ENCODE results near the gene PALB2. TPM values are rescaled to one million over a fixed set of nuclear protein-coding genes. Genes with fewer than 3 reads are reported as not detected.

Gene PALB2
- total and polyA plus RNA-seq, 10 of the 15 experiments (the other 5 are each of a cell fraction or from before 2014, with no cell fraction given) = 9.2 to 24.6 (median 17.6) TPM

- POLR2A ChIA-PET = interaction anchor here (1.2 kb wide), 1 partner anchor 105 kb away, joined by 3 read pairs; no protein-coding TSS in a partner anchor
- CTCF ChIA-PET = interaction anchor here (1.1 to 1.9 kb wide), 4 partner anchors 14 to 407 kb away, joined by 3 to 10 read pairs (median 5); partner anchors contain the start of gene PLK1
- no peaks in the 10 kb centered on the region for H3K79me2 ChIP-seq (ENCODE audit: control insufficient read depth, insufficient read depth, low read length)
- H3K4me2 ChIP-seq (ENCODE audit: control insufficient read depth, insufficient read depth) = no peak overlapping the region
- TF ChIP-seq RUNX3 (IDR thresholded peaks at IDR 0.05; ENCODE audit: low read length) (peak; percentile 56), CEBPB (IDR thresholded peaks at IDR 0.05; ENCODE audit: borderline replicate concordance in 1 of 2, low read depth in 2 of 2, low read length in 2 of 2) (no peak), NFIC (IDR thresholded peaks at IDR 0.05; ENCODE audit: low read depth, low read length) (0 out of 2 replicates have a peak, but pooled peaks have one; percentile 25)
- H2AFZ ChIP-seq (ENCODE audit: control insufficient read depth, low read depth, low read length) = no peak overlapping the region
- H3K9ac ChIP-seq (ENCODE audit: control insufficient read depth, insufficient read depth, low read length) = no peak overlapping the region
- intact Hi-C loops (cut with micrococcal nuclease; ENCODE audit: unreplicated experiment) (no loop called here), in situ Hi-C loops (cut with MboI) (no loop called here)
- no peaks in the 10 kb centered on the region for H3K27me3 ChIP-seq (replicated peaks in 1 of 2; ENCODE audit: control insufficient read depth in 2 of 2, insufficient read depth in 2 of 2, low read length in 1 of 2)
- no peaks in the 10 kb centered on the region for H3K4me1 ChIP-seq (ENCODE audit: control insufficient read depth, insufficient read depth, low read length)
- 2% methylated on average over 2 of the region's 2 CpGs for WGBS (ENCODE audit: insufficient coverage, insufficient replicate concordance, low lambda C conversion rate, missing lambda C conversion rate)
- FAIRE-seq = no peak
- ATAC-seq = no peak
- H3K4me3 ChIP-seq = no peak overlapping the region
- H3K36me3 ChIP-seq (ENCODE audit: control insufficient read depth in 2 of 2, insufficient read depth in 2 of 2, low read length in 1 of 2) = peaks cover 16 to 43% of the 10 kb centered on the region in 2 experiments
- RAD21 ChIA-PET (ENCODE audit: unreplicated experiment) = no interaction called here
- no peaks in the 10 kb centered on the region for H3K9me3 ChIP-seq (replicated peaks; ENCODE audit: control insufficient read depth, insufficient read depth, low read length)
- SMC1A ChIA-PET (ENCODE audit: uncharacterized antibody, unreplicated experiment) = no interaction called here
- no peaks in the 10 kb centered on the region for H4K20me1 ChIP-seq (ENCODE audit: control insufficient read depth, insufficient read depth)
- no TSS peak for BruUV-seq (replicated peaks)
- DNase-seq (ENCODE audit: low read depth, low spot score) = no peak
- H3K27ac ChIP-seq (ENCODE audit: control insufficient read depth, insufficient read depth) = peak overlapping the region; percentile 8; the same call in 1 of the 2 replicates
Observed at GRCh38 chr16:23663918-23664317, 22.8 kb upstream of the PALB2 start.

- Histone ChIP-seq H3K36me3 (ENCODE audit: control insufficient read depth in 2 of 2, insufficient read depth in 2 of 2, low read length in 1 of 2) (peaks cover 0 to 11% of the 10 kb centered on the region in 2 experiments; a peak in 2 of 4 replicates), H4K20me1 (ENCODE audit: control insufficient read depth, insufficient read depth) (no peaks in the 10 kb centered on the region), H3K27ac (ENCODE audit: control insufficient read depth, insufficient read depth) (peak overlapping the region; percentile 81), H3K9me3 (replicated peaks; ENCODE audit: control insufficient read depth, insufficient read depth, low read length) (no peaks in the 10 kb centered on the region), H3K4me3 (peak overlapping the region; percentile 40; the same call in 1 of the 2 replicates), H3K79me2 (ENCODE audit: control insufficient read depth, insufficient read depth, low read length) (peaks cover 41% of the 10 kb centered on the region), H3K4me1 (ENCODE audit: control insufficient read depth, insufficient read depth, low read length) (peaks cover 17% of the 10 kb centered on the region; the same call in 1 of the 2 replicates), H3K9ac (ENCODE audit: control insufficient read depth, insufficient read depth, low read length) (peak overlapping the region; percentile 35; the same call in 1 of the 2 replicates), H3K27me3 (replicated peaks in 1 of 2; ENCODE audit: control insufficient read depth in 2 of 2, insufficient read depth in 2 of 2, low read length in 1 of 2) (no peaks in the 10 kb centered on the region), H3K4me2 (ENCODE audit: control insufficient read depth, insufficient read depth) (peak overlapping the region; percentile 78), H2AFZ (ENCODE audit: control insufficient read depth, low read depth, low read length) (no peak overlapping the region)
- no peak for DNase-seq (ENCODE audit: low read depth, low spot score)
- ChIA-PET RAD21 (ENCODE audit: unreplicated experiment) (interaction anchor here (1.0 to 2.4 kb wide), 2 partner anchors 11 to 27 kb away, joined by 3 to 6 read pairs; partner anchors contain the start of genes PALB2 and PLK1), SMC1A (ENCODE audit: uncharacterized antibody, unreplicated experiment) (interaction anchor here (1.2 to 2.0 kb wide), 3 partner anchors 9 to 27 kb away, joined by 3 to 6 read pairs (median 4); partner anchors contain the start of gene PLK1), POLR2A (interaction anchor here (0.8 kb wide), 1 partner anchor 9 kb away, joined by 3 read pairs; no protein-coding TSS in a partner anchor), CTCF (interaction anchor here (1.0 to 1.6 kb wide), 3 partner anchors 10 to 21 kb away, joined by 3 read pairs; no protein-coding TSS in a partner anchor)
- peak; percentile 60 for ATAC-seq
- peak; percentile 84 for FAIRE-seq
- no TSS peak for BruUV-seq (replicated peaks)
- 19% methylated on average over 4 of the region's 4 CpGs for WGBS (ENCODE audit: insufficient coverage, insufficient replicate concordance, low lambda C conversion rate, missing lambda C conversion rate)
- in situ Hi-C loops (cut with MboI) = no loop called here
- intact Hi-C loops (cut with micrococcal nuclease; ENCODE audit: unreplicated experiment) = no loop called here
- TF ChIP-seq FOXM1 (IDR thresholded peaks at IDR 0.05; ENCODE audit: low read depth, low read length) (peak; percentile 43; the same call in 1 of the 2 replicates), ZBTB11 (CRISPR knock-in tag; IDR thresholded peaks at IDR 0.05) (no peak), RAD21 (IDR thresholded peaks at IDR 0.05; ENCODE audit: insufficient read depth, low read depth, low read length) (no peak), ATF2 (IDR thresholded peaks at IDR 0.05; ENCODE audit: low read length) (peak; percentile 63; the same call in 1 of the 2 replicates), SMAD5 (IDR thresholded peaks at IDR 0.05; ENCODE audit: low read depth) (no peak), NFYA (IDR thresholded peaks at IDR 0.05; ENCODE audit: borderline replicate concordance, low read depth, low read length) (no peak), SRF (IDR thresholded peaks at IDR 0.05; ENCODE audit: low read depth in 2 of 2, low read length in 2 of 2) (no peak)
Observed at GRCh38 chr16:23651943-23652468, 10.9 kb upstream of the PALB2 start.
